Peyer's patch (tissue), 4 donors: ENCODE results near the gene BPIFA3. TPM values are rescaled to one million over a fixed set of nuclear protein-coding genes. Genes with fewer than 3 reads are reported as not detected.

Source experiments
- DNase-seq, 3 donors: peaks; one replicate each; pipeline ENCODE4 v3.0.0-alpha.2; 2017 to 2019
- H3K27ac ChIP-seq, 4 donors: fragments of 200-600 bp; sonication (generic); one replicate each; pipeline ENCODE4 v1.5.1; 2016 to 2019
- H3K27me3 ChIP-seq, 2 donors: fragments of 200-600 bp; sonication (generic); one replicate each; pipeline ENCODE4 v1.5.1; 2019
- H3K36me3 ChIP-seq, 3 donors: fragments of 200-600 bp; sonication (generic); one replicate each; pipeline ENCODE4 v1.5.1; 2016 to 2019
- H3K4me1 ChIP-seq, 4 donors: fragments of 200-600 bp; sonication (generic); one replicate each; pipeline ENCODE4 v1.5.1; 2016 to 2019
- H3K4me3 ChIP-seq, 4 donors: fragments of 200-600 bp; sonication (generic); 1 replicate in 3 of 4; 2 replicates in 1 of 4; pipeline ENCODE4 v1.5.1; 2016 to 2019; ENCODE audit warnings: mild to moderate bottlenecking in 1 of 4
- H3K9me3 ChIP-seq, 4 donors: fragments of 200-600 bp; sonication (generic); one replicate each; pipeline ENCODE4 v1.5.1; 2016 to 2019; ENCODE audit warnings: mild to moderate bottlenecking in 1 of 4
- POLR2A ChIP-seq, 2 donors: fragments of 450-650 bp; IDR thresholded peaks; one replicate each; pipeline ENCODE4 v1.5.1; 2017; ENCODE audit warnings: antibody characterized with exemption in 2 of 2, mild to moderate bottlenecking in 2 of 2, moderate library complexity in 2 of 2
- total RNA-seq, 4 donors: library from RNA; depleted of rRNA; stranded (reverse); fragments of >200 nt; gene quantifications; one replicate each; pipeline ENCODE4 v1.1.0, GENCODE V29; 2016
- TF ChIP-seq, protein P1 (sequence below), 6 experiments: fragments of 450-650 bp in 4 of 6; fragments of 200-600 bp in 2 of 6; sonication (generic) in 1 of 6; IDR thresholded peaks; one replicate each; pipeline ENCODE4 v1.5.1; 2017 to 2019; ENCODE audit warnings: antibody characterized with exemption in 6 of 6, mild to moderate bottlenecking in 3 of 6, moderate library complexity in 1 of 6

BPIFA3 gene
- total RNA-seq, 4 donors from 2014 or later, result not detected

DNA sequence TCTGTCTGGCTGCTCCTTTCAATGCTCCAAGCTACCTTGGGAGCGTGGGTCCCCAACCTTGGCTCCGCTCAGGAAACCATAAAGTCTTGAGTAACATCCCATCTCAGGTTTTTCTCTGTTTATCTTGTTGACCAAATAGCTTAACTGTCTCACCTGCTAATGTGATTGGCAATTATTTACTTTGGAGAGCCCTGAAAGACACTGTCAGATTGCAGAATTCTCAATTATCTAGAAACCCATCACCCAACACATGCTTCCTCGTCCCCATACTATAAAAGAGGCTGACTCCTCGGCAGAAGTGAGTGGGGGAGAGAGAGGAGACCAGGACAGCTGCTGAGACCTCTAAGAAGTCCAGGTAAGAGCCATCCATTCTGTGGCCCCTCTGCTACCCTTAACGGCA, 18.5 kb downstream of the BPIFA3 start, which contains the start of gene BPIFA1:
Gene BPIFA1, plus strand, starts transcription at position 301 of the 400 bp plus-strand sequence. CDS start 1,716 bp downstream, outside the sequence.
- Histone ChIP-seq H3K27ac (no peak within 1 kb of the TSS), H3K9me3 (no peaks in the 10 kb centered on the region), H3K4me1 (no peaks in the 10 kb centered on the region), H3K4me3 (no peak within 1 kb of the TSS), H3K36me3 (no peaks in the 10 kb centered on the region), H3K27me3 (no peaks in the 10 kb centered on the region)
- TF ChIP-seq POLR2A (IDR thresholded peaks at IDR 0.05), result no peak
- TF ChIP-seq, protein P1, sequence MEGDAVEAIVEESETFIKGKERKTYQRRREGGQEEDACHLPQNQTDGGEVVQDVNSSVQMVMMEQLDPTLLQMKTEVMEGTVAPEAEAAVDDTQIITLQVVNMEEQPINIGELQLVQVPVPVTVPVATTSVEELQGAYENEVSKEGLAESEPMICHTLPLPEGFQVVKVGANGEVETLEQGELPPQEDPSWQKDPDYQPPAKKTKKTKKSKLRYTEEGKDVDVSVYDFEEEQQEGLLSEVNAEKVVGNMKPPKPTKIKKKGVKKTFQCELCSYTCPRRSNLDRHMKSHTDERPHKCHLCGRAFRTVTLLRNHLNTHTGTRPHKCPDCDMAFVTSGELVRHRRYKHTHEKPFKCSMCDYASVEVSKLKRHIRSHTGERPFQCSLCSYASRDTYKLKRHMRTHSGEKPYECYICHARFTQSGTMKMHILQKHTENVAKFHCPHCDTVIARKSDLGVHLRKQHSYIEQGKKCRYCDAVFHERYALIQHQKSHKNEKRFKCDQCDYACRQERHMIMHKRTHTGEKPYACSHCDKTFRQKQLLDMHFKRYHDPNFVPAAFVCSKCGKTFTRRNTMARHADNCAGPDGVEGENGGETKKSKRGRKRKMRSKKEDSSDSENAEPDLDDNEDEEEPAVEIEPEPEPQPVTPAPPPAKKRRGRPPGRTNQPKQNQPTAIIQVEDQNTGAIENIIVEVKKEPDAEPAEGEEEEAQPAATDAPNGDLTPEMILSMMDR (IDR thresholded peaks at IDR 0.05), result no peak
- no peak for DNase-seq

DNA sequence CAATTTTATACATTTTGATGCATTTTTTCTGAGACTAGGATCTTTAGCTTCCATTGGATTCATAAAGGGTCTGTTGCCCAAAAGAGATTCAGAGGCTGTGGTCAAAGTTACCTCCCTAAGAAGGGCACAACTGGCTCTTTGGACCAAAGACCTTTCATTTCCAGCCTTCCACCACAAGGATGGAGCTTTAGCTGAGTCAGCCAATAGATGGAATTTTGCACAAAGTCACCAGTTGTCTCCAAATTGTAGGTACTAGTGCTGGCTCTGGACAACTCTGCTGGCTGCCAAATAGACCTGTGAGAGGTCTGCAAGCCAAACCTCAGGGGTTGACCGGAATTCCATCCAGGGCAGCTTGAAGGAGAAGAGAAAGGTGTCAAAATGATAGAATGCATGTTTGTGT, 19.2 kb downstream of the BPIFA3 start:
- H3K4me3 ChIP-seq, result no peak overlapping the region
- no peaks in the 10 kb centered on the region for H3K36me3 ChIP-seq
- no peaks in the 10 kb centered on the region for H3K4me1 ChIP-seq
- no peaks in the 10 kb centered on the region for H3K9me3 ChIP-seq
- H3K27ac ChIP-seq, result no peak overlapping the region
- TF ChIP-seq, protein P1 (IDR thresholded peaks at IDR 0.05), result no peak
- TF ChIP-seq POLR2A (IDR thresholded peaks at IDR 0.05), result no peak
- no peaks in the 10 kb centered on the region for H3K27me3 ChIP-seq
- DNase-seq, result no peak

DNA sequence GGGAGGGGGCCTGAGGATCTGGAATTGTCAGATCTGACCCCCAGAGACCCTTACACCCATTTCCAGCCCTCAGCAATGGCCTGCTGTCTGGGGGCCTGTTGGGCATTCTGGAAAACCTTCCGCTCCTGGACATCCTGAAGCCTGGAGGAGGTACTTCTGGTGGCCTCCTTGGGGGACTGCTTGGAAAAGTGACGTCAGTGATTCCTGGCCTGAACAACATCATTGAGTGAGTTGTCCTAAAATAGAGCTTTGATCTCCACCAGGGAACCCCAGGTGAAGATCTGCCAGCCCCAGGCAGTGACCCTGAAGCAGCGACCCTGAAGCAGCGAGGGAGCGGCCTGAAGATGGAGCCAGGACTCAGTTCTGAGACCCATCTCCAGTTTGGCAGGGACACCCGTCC, 20.8 kb downstream of the BPIFA3 start:
- no peak overlapping the region for H3K4me3 ChIP-seq
- H3K9me3 ChIP-seq, result no peaks in the 10 kb centered on the region
- no peak for TF ChIP-seq POLR2A (IDR thresholded peaks at IDR 0.05)
- TF ChIP-seq, protein P1 (IDR thresholded peaks at IDR 0.05), result no peak
- DNase-seq, result no peak
- H3K36me3 ChIP-seq, result no peaks in the 10 kb centered on the region
- no peaks in the 10 kb centered on the region for H3K27me3 ChIP-seq
- H3K4me1 ChIP-seq, result no peaks in the 10 kb centered on the region
- H3K27ac ChIP-seq, result no peak overlapping the region

DNA sequence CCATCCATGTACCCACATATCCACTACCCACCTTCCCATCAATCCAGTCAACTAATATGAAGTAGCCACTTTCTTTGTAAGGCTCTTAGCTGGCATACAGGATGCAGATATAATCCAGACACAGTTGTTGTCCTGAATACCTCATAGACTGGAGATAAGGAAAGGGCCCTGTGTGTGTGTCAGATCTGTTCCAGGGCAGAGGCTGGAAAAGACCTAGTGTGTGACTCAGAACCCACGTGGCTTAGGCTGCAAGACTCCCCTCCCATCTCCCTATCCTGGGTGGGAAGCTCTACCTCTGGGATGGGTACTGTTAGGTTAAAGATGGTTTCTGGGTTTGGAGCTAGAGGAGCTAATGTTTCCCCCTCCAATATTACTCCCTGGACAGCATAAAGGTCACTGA, 22.3 kb downstream of the BPIFA3 start:
- Histone ChIP-seq H3K4me1 (no peaks in the 10 kb centered on the region), H3K4me3 (no peak overlapping the region), H3K9me3 (no peaks in the 10 kb centered on the region), H3K27me3 (no peaks in the 10 kb centered on the region), H3K27ac (no peak overlapping the region), H3K36me3 (no peaks in the 10 kb centered on the region)
- TF ChIP-seq POLR2A (IDR thresholded peaks at IDR 0.05), result no peak
- TF ChIP-seq, protein P1 (IDR thresholded peaks at IDR 0.05), result no peak
- DNase-seq, result no peak

DNA sequence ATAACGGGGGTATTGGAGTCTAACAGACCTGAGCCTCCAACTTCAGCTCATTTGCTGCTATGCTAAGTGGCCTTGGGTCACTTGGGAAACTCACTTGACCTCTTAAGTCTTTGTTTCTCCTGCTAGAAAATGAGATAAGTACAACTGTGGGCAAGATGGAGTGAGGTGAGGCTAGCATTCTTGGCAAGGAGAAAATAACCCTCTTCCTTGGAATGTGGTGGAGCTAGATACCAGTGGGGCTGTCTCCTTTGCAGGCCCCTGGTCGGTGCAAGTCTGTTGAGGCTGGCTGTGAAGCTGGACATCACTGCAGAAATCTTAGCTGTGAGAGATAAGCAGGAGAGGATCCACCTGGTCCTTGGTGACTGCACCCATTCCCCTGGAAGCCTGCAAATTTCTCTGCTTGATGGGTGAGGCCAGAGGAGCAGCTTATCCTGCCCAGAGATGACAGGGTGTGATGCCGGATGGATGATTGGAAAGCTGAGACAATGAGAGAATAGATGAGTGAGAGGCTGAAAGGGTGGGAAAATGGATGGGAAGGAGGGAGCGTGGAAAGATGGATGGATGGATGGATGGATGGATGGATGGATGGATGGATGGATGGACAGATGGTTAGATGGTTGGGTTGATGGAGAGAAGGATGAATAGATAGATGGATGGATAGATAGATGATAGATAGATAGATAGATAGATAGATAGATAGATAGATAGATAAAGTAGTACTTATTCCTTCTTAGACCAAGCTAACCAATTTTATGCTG, 23.0 kb downstream of the BPIFA3 start:
- no peaks in the 10 kb centered on the region for H3K27me3 ChIP-seq
- no peaks in the 10 kb centered on the region for H3K36me3 ChIP-seq
- H3K9me3 ChIP-seq, result no peaks in the 10 kb centered on the region
- no peak for DNase-seq
- H3K4me1 ChIP-seq, result no peaks in the 10 kb centered on the region
- H3K27ac ChIP-seq, result no peak overlapping the region
- H3K4me3 ChIP-seq, result no peak overlapping the region
- TF ChIP-seq POLR2A (IDR thresholded peaks at IDR 0.05), result no peak
- TF ChIP-seq, protein P1 (IDR thresholded peaks at IDR 0.05), result no peak
